ENCODE measurements around the gene CFAP126. TPM values are rescaled to one million over a fixed set of nuclear protein-coding genes. Genes with fewer than 3 reads are reported as not detected.
"Not testable (repeated sequence)": the region's sequence is repeated elsewhere in the genome, so short reads cannot be mapped to it uniquely, and the experiment has no call there.

Gene CFAP126
- polyA plus RNA-seq, 3 donors = 11.2 to 15.2 (median 11.6) TPM

DNA sequence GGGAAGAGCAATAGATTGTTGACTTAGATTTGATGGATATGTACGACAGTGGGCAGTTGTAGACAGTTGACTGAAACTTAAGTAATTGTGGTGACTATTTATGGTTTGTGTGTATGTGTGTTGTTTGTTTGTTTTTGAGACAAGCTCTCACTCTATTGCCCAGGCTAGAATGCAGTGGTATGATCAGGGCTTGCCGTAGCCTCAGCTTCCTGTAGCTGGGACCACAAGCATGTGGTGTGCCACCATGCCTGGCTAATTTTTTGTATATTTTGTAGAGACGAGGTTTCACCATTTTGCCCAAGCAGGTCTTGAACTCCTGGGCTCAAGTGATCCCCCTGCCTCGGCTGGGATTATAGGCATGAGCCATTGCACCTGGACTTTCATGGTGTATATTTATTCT, 43.7 kb downstream of the CFAP126 start:
- DNase-seq (ENCODE audit: extremely low read depth in 1 of 11, low read depth in 9 of 11, low spot score in 4 of 11) = no peak

DNA sequence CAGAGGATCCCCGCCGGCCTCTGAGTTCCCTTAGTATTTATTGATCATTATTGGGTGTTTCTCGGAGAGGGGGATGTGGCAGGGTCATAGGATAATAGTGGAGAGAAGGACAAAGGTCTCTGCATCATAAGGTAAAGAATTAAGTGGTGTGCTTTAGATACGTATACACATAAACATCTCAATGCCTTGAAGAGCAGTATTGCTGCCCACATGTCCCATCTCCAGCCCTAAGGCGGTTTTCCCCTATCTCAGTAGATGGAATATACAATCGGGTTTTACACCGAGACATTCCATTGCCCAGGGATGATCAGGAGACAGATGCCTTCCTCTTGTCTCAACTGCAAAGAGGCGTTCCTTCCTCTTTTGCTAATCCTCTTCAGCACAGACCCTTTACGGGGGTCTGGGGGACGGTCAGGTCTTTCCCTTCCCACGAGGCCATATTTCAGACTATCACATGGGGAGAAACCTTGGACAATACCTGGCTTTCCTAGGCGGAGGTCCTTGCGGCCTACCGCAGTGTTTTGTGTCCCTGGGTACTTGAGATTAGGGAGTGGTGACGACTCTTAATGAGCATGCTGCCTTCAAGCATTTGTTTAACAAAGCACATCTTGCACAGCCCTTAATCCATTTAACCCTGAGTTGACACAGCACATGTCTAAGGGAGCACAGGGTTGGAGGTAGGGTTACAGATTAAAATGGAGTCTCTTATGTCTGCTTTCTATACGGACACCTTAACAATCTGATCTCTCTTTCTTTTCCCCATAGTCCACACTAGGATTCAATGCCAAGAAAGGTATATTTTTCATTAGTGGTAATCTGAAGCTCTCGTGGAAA, 51.6 kb downstream of the CFAP126 start:
- DNase-seq (ENCODE audit: extremely low read depth in 1 of 11, low read depth in 9 of 11, low spot score in 4 of 11) = not testable (repeated sequence)

Other genes with a start within 250 kb of the CFAP126 start
- 10 to 100 TPM; 70.5 to 94.2 (median 71.9) TPM for gene PFDN2, start 249.8 kb downstream of the CFAP126 start, polyA plus RNA-seq (ENCODE audit: insufficient read length in 3 of 3)
- gene NIT1, start 249.8 kb downstream of the CFAP126 start, polyA plus RNA-seq (ENCODE audit: insufficient read length in 3 of 3) = 10 to 100 TPM; 49.0 to 58.8 (median 51.5) TPM
- gene DEDD, start 235.2 kb downstream of the CFAP126 start, polyA plus RNA-seq (ENCODE audit: insufficient read length in 3 of 3) = 10 to 100 TPM; 47.6 to 57.0 (median 55.1) TPM
- 100 to 1,000 TPM; 135 to 161 (median 156) TPM for gene UFC1, start 213.9 kb downstream of the CFAP126 start, polyA plus RNA-seq (ENCODE audit: insufficient read length in 3 of 3)
- gene USP21, start 208.4 kb downstream of the CFAP126 start, polyA plus RNA-seq (ENCODE audit: insufficient read length in 3 of 3) = 10 to 100 TPM; 48.0 to 49.6 (median 48.2) TPM
- gene PPOX, start 201.4 kb downstream of the CFAP126 start, polyA plus RNA-seq (ENCODE audit: insufficient read length in 3 of 3) = 10 to 100 TPM; 31.0 to 61.5 (median 38.3) TPM
- 10 to 100 TPM; 36.6 to 39.5 (median 38.8) TPM for gene B4GALT3, start 190.4 kb downstream of the CFAP126 start, polyA plus RNA-seq (ENCODE audit: insufficient read length in 3 of 3)
- gene ADAMTS4, start 168.8 kb downstream of the CFAP126 start, polyA plus RNA-seq (ENCODE audit: insufficient read length in 3 of 3) = 1 to 10 TPM in 1 of 3 donors, under 1 TPM in 2; 0.60 to 1.1 (median 0.78) TPM
- gene NDUFS2, start 165.5 kb downstream of the CFAP126 start, polyA plus RNA-seq (ENCODE audit: insufficient read length in 3 of 3) = 100 to 1,000 TPM; 200 to 212 (median 200) TPM
- gene FCER1G, start 152.6 kb downstream of the CFAP126 start, polyA plus RNA-seq (ENCODE audit: insufficient read length in 3 of 3) = 10 to 100 TPM; 12.3 to 14.8 (median 13.6) TPM
- gene APOA2, start 144.2 kb downstream of the CFAP126 start, polyA plus RNA-seq (ENCODE audit: insufficient read length in 3 of 3) = 1 to 10 TPM in 1 of 3 donors, under 1 TPM in 1, not detected in 1; 0.59 to 4.6 TPM
- 10 to 100 TPM; 13.5 to 15.4 (median 14.6) TPM for gene TOMM40L, start 141.8 kb downstream of the CFAP126 start, polyA plus RNA-seq (ENCODE audit: insufficient read length in 3 of 3)
- gene NR1I3, start 129.7 kb downstream of the CFAP126 start, polyA plus RNA-seq (ENCODE audit: insufficient read length in 3 of 3) = 1 to 10 TPM; 3.1 to 3.7 (median 3.4) TPM
- gene PCP4L1, start 109.1 kb downstream of the CFAP126 start, polyA plus RNA-seq (ENCODE audit: insufficient read length in 3 of 3) = 1 to 10 TPM; 1.0 to 1.7 (median 1.0) TPM
- 1 to 10 TPM; 2.2 to 5.1 (median 3.8) TPM for gene MPZ, start 57.9 kb downstream of the CFAP126 start, polyA plus RNA-seq (ENCODE audit: insufficient read length in 3 of 3)
- gene SDHC, start 53.5 kb downstream of the CFAP126 start, polyA plus RNA-seq (ENCODE audit: insufficient read length in 3 of 3) = 100 to 1,000 TPM; 257 to 303 (median 265) TPM
- 10 to 100 TPM in 1 of 3 donors, 1 to 10 TPM in 2; 6.3 to 12.4 (median 8.0) TPM for gene FCGR2A, start 137.6 kb upstream of the CFAP126 start, polyA plus RNA-seq (ENCODE audit: insufficient read length in 3 of 3)
- 1 to 10 TPM in 1 of 3 donors, under 1 TPM in 2; 0.20 to 1.3 (median 0.33) TPM for gene HSPA6, start 156.7 kb upstream of the CFAP126 start, polyA plus RNA-seq (ENCODE audit: insufficient read length in 3 of 3)
- 1 to 10 TPM; 1.6 to 2.7 (median 2.6) TPM for gene FCGR3A, start 181.9 kb upstream of the CFAP126 start, polyA plus RNA-seq (ENCODE audit: insufficient read length in 3 of 3)

All from renal cortex interstitium (tissue), 11 donors.